HG02981 (cell line): ENCODE results near the gene IL12RB2.

Source experiments
- ATAC-seq: cut with Tn5 transposase; IDR thresholded peaks from one replicate; pipeline ENCODE4 v1.9.1; 2021; ENCODE audit warnings: mild to moderate bottlenecking, moderate library complexity; ENCODE audit not compliant: unreplicated experiment

The IL12RB2 gene

GRCh38 chr1:67347688-67348472, 40.2 kb downstream of the IL12RB2 start:
- ATAC-seq: no peak

- no peak for ATAC-seq
Measured at GRCh38 chr1:67348586-67349252, 41.0 kb downstream of the IL12RB2 start.

- ATAC-seq: peak; percentile 75
Measured at GRCh38 chr1:67350783-67351182, 43.1 kb downstream of the IL12RB2 start.

DNA sequence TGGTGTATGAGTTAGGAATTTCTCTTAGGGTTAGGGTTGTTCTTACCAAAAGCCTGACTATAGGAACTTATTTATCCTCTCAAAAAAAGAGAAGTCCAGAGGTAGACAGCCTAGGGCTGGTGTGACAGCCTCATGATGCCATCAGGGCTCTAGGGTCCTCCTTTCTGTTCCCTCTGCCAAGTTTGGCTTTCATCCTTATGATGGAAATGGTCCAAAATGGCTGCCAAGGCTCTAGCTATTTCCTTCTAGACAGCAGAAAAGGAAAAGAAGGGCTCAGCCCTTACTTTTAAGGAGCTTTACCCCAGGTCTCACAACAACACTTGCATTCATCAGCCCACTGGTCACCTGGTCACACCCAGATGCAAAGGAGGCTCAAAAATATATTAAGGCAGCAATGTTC, 44.5 kb downstream of the IL12RB2 start:
- no peak for ATAC-seq

DNA sequence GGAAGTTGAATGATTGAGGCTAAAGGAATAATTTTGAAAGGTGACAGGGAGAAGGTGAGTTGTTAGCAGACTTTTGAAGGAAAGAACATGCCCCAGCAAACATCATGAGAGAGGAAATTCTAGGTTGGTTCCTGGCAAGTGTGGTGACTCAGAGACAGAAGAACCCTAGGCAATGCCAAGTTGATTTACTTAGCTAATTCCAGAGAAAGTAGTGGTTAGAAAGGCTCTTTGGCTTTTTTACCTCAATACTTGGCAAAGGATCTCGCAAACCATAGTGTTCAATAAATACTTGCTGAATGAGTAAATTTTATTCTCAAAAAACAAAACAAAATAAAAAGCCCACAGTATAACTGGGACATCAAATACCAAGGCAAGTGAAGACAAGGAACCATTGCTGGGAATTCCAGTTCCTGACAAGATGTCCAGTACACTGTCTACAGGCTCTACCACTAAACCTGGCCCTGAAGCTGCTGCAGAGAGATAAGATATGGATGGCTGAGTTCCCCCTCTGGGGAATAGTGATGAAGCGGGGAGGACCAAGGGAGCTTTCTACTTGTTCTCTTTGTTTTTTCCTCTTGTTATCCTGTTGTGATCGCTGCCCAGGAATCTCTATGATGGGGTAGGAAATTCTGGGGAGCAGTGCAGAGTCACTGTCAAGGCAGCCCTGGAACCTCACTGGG, 48.2 kb downstream of the IL12RB2 start:
- ATAC-seq: no peak

- ATAC-seq: no peak
Measured at GRCh38 chr1:67359592-67359991, 51.9 kb downstream of the IL12RB2 start.

DNA sequence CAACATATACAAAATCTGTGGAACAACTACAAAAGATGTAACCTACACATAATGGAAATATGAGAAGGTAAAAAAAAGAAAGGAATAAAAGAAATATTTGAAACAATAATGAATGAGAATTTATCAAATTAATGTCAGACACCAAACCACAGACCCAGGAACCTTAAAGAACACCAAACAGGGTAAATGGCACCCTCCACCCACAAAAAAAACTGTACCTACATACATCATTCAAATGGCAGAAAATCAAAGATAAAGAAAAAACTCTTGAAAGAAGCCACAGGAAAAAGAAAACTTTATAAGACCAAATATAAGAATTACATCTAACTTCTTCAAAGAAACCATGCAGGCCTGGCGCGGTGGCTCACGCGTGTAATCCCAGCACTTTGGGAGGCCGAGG, 54.0 kb downstream of the IL12RB2 start:
- no peak for ATAC-seq

- ATAC-seq: no peak
Measured at GRCh38 chr1:67367370-67368045, 59.8 kb downstream of the IL12RB2 start.

DNA sequence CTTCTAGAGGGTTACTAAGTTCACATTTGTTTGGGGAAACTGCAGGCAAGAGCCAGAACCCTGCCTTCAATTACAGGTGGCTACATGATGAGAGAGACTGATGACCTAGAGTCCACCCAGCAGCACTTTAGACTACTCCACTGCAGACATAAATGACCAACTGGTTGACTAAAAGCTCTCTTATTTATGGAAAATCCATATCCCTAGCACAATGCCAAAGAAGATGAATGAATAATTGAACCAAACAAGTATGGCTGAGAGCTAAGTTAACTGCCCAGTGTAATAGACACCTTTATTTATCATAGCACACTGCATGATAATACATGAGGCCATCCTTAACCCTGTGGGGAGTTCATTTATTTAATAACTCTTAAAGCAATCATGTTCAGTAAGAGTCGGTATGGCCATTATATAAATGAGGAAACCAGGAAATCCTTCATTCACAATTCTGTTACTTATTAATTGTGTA, 60.4 kb downstream of the IL12RB2 start:
- no peak for ATAC-seq

DNA sequence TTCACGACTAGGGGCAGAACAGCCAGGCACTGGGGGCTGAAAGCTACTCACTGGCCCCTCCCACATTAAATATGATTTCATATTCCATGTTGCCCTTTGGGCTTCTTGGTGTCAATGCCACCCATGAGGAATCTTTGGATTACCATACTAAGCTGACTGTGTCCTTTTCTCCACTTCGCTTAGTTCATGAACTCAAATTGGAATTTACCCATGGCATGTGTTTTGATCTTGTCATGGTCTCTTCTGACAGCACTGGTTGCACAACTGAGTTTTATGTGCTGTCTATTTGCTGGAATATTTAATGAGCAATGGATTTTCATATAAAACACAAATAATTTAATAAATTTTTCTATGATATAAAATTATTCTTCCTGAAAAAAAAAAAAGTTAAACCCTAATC, 63.4 kb downstream of the IL12RB2 start:
- no peak for ATAC-seq

GRCh38 chr1:67371681-67372080, 64.0 kb downstream of the IL12RB2 start:
- no peak for ATAC-seq

GRCh38 chr1:67372136-67372535, 64.5 kb downstream of the IL12RB2 start:
- ATAC-seq: no peak

DNA sequence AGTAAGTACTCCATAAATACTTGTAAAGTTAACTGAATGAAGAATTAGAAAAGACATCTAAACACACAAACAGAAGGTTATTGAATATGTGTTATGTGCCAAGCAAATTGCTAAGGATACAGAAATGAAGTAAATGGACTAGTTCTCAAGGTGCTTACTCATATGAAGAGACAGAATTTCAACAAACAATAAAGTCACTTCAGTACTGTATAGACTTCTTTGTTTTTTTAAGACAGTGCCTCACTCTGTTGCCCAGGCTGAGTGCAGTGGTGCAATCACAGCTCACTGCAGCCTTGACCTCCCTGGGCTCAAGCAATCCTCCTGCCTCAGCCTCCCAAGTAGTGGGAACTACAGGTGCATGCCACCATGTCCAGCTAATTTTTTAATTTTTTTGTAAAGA, 65.2 kb downstream of the IL12RB2 start:
- ATAC-seq: no peak

- ATAC-seq: no peak
Measured at GRCh38 chr1:67376381-67376780, 68.7 kb downstream of the IL12RB2 start.

DNA sequence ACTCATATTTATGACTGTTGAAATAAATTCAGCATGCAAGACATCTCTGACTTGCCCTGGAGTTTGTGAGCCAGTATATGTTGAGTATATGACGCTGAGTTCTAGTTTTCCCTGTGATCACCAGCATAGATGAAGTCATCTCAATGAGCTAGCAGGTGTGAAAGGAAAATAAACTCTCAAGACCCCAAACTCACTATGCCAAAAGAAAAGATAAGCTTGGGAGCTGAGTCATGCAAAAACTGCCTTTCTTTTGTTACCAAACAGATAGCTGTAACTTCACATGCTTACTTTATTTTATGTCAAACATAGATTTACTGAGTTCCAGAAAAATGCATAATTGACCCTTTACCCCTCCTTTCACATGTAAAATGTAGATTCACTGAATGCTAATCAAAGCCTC, 69.6 kb downstream of the IL12RB2 start:
- ATAC-seq: no peak

GRCh38 chr1:67381154-67381553, 73.5 kb downstream of the IL12RB2 start:
- no peak for ATAC-seq

- no peak for ATAC-seq
Measured at GRCh38 chr1:67382292-67382691, 74.6 kb downstream of the IL12RB2 start.

DNA sequence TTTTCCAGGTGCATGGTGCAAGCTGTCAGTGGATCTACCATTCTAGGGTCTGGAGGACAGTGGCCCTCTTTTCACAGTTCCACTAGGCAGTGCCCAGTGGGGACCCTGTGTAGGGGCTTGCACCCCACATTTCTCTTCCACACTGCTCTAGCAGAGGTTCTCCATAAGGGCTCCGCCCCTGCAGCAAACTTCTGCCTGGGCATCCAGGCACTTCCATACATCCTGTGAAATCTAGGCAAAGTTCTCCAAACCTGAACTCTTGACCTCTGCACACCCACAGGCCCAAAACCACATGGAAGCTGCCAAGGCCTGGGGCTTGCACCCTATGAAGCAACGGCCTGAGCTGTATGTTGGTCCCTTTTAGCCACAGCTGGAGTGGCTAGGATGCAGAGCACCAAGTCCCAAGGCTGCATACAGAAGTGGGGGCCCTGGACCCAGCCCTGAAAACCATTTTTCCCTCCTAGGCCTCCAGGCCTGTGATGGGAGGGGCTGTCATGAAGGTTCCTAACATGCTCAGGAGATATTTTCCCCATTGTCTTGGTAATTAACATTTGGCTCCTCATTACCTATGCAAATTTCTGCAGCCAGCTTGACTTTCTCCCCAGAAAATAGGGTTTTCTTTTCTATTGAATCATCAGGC, 76.4 kb downstream of the IL12RB2 start:
- no peak for ATAC-seq

DNA sequence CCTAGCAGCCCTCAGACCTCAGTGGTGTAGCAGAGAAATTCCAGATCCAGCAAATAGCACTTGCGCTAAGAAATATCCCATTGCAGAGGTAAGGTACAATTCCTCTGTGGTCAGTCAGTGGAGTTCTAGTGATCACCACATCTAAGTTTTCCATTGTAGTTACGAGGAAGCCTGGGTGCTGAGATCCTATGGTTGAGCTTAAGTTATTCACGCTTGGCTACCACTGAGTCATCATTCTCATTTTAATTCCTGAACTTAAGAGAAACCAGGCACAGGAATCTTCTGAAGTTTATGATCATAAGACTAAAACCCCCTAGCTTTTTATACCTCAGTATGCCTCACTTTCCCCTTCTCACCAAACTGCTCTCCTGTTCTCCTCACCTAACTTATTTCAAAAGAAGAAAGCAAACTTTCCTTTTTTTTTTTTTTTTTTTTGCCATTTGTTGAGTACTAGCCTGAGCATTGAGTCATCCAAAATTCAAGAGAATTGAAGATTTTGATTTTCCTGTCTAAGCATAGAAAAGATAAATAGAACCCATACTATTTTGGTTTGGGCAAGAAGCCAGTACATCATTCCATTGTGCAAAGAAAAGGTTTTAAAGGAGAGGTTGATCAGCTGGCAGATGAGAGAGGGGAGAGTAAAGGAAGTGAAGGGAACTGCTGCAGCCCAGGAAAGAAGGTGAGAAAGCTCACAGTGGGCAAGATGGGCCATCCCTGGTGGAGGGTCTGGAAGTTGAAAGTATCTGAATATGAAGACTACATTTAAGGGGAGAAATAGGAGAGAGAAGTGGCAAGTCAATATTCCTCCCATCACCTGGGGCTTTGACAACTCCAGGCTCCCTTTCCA, 82.6 kb downstream of the IL12RB2 start:
- no peak for ATAC-seq

GRCh38 chr1:67393240-67393639, 85.6 kb downstream of the IL12RB2 start:
- no peak for ATAC-seq
